ENCODE measurements around the gene PITRM1. TPM values are rescaled to one million over a fixed set of nuclear protein-coding genes. Genes with fewer than 3 reads are reported as not detected.

PITRM1 gene
- total and polyA plus RNA-seq, 8 donors = 68.1 to 85.6 (median 71.8) TPM

DNA sequence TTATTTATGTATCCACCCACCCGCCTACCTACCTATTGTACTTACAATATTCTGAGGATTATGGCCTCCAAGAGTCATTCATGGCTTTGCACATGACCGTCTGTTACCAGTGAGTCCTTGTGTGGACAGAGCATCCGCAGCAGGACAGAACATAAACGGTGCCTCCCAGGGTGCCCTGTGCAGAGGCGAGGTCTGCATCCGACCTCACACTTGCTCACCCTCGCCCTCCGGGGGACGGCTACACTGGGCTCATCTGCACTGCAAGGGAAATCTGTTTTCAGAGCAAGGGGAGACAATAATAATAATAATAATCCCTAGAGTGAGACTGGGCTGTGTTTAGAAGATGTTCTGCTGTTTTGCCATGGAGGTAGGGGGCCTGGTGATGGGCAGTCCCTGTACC, 75.4 kb downstream of the PITRM1 start:
- intact Hi-C loops (cut with DNase I) = no loop called here
- TF ChIP-seq, protein P1, sequence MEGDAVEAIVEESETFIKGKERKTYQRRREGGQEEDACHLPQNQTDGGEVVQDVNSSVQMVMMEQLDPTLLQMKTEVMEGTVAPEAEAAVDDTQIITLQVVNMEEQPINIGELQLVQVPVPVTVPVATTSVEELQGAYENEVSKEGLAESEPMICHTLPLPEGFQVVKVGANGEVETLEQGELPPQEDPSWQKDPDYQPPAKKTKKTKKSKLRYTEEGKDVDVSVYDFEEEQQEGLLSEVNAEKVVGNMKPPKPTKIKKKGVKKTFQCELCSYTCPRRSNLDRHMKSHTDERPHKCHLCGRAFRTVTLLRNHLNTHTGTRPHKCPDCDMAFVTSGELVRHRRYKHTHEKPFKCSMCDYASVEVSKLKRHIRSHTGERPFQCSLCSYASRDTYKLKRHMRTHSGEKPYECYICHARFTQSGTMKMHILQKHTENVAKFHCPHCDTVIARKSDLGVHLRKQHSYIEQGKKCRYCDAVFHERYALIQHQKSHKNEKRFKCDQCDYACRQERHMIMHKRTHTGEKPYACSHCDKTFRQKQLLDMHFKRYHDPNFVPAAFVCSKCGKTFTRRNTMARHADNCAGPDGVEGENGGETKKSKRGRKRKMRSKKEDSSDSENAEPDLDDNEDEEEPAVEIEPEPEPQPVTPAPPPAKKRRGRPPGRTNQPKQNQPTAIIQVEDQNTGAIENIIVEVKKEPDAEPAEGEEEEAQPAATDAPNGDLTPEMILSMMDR (IDR thresholded peaks at IDR 0.05) = no peak
- Histone ChIP-seq H3K36me3 (peaks cover 0 to 17% of the 10 kb centered on the region in 2 donors), H3K9me3 (no peaks in the 10 kb centered on the region), H3K27ac (no peak overlapping the region), H3K4me3 (no peak overlapping the region), H3K27me3 (no peaks in the 10 kb centered on the region), H3K4me1 (peaks cover 13 to 51% of the 10 kb centered on the region in 2 donors)
- ATAC-seq (no peak), DNase-seq (no peak)

DNA sequence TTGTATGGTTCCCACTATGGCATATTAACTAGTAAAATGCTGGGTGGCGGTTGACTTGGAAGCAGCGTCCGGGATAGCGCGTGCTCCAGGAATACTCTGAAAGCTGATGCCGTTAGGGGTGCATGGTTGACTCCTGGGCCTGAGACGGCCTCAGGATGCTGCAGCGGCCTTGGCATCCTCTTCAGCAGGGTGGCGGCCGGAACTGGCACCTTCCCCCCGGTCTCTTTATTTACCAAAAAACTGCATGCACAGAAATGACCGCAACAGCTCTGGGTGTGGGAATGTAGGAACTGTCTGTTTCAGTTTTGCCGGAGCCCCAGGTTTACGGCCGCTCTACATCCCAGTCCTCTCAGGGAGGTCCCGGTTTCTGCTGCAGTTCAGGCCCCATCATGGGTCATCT, 76.4 kb downstream of the PITRM1 start:
- peak overlapping the region; percentile 76 to 78 for H3K27ac ChIP-seq
- intact Hi-C loops (cut with DNase I) = no loop called here
- TF ChIP-seq, protein P1 (IDR thresholded peaks at IDR 0.05) = no peak

DNA sequence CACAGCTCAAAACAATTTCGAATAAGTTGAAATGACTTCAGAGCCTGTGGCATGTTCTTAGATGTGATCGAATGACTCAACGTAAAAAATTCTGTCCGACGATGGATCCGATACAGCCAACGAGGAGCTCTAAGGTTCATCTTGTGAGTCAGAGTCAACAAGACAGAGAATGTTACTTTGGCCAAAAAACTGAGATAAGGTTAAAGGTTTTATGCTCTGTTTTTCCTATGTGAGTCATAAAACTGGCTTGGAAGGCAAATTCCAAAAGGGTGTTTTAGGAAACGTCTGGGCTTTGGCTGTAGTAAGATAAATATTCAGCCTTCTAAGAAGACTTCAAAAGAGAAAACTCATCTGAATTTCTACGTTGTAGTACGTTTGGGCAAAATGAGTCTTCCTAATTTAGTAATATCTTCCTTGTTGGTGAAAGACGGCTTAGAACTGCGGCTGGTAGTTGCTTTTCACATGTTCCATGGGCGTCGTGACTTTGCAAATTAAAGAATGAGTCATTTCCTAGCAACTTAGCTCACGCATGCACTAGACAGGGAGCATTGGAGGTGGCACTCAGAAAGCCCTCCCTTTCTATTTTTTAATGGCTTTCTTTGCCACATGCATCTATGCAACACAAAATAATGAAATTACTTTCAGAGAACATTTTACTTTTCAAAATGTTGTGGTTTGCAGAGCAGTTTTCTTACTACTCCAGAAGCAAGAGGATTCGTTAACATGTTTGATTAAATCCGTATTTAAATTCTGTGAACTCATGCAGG, 77.0 kb downstream of the PITRM1 start:
- DNase-seq (peak in 2 of 4 donors; percentile 48 to 56), ATAC-seq (peak; percentile 49)
- Histone ChIP-seq H3K27ac (peak overlapping the region; percentile 76 to 78), H3K4me3 (peak overlapping the region in 1 of 2 donors; percentile 16), H3K9me3 (no peaks in the 10 kb centered on the region), H3K36me3 (peaks cover 0 to 4% of the 10 kb centered on the region in 2 donors), H3K4me1 (peaks cover 18 to 66% of the 10 kb centered on the region in 2 donors), H3K27me3 (no peaks in the 10 kb centered on the region)
- intact Hi-C loops (cut with DNase I) = no loop called here
- TF ChIP-seq, protein P1 (IDR thresholded peaks at IDR 0.05) = no peak

More for the DNA sequence above, 76.4 kb downstream of the PITRM1 start:
- H3K4me1 ChIP-seq = peaks cover 18 to 61% of the 10 kb centered on the region in 2 donors
- peak overlapping the region in 1 of 2 donors; percentile 16 for H3K4me3 ChIP-seq
- no peaks in the 10 kb centered on the region for H3K9me3 ChIP-seq
- no peak for ATAC-seq
- H3K36me3 ChIP-seq = peaks cover 0 to 10% of the 10 kb centered on the region in 2 donors
- DNase-seq = no peak
- H3K27me3 ChIP-seq = no peaks in the 10 kb centered on the region

DNA sequence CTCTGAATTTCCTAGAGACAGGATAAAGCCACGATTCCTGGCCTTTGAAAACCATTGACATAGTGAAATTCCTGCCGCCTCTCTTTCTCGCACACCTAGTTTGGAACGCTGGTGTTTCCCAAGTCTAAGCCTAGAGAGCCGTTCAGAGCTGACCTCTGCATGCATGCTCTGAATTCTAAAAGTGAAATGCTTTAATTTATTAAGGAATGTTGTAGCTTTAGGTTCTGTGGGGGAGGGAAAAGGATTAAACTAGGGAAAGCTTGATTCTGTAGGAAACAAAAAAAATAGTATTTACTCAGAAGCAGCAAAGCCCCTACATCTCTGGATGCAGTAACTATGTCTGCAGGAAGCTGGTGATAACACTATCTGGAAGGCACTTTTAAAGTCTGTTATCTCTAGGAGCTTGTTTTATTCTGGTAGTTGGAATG, 78.0 kb downstream of the PITRM1 start:
- H3K27ac ChIP-seq = peak overlapping the region; percentile 76 to 78
- no peak for DNase-seq

DNA sequence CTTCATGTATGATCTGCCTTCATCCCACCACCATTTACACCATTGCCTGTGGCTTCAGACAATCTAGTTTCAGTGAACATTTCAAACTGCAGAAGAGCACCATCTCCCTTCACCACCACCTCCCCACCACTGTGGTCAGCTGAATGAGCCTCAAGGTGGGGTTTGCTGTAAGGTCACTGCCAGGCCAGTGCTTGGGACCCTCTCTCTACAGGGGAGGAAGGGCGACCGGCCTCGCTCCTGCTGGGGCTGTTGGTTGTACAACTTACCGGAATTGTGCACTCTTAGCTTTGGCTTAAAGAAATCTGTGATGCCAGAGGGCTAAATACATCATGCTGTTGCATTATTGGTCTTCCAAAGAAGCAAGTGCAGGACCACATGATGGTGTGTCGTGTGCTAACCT, 78.6 kb downstream of the PITRM1 start:
- Histone ChIP-seq H3K4me1 (peaks cover 16 to 61% of the 10 kb centered on the region in 2 donors), H3K27ac (no peak overlapping the region), H3K36me3 (no peaks in the 10 kb centered on the region), H3K9me3 (no peaks in the 10 kb centered on the region), H3K4me3 (no peak overlapping the region), H3K27me3 (no peaks in the 10 kb centered on the region)
- no peak for DNase-seq
- TF ChIP-seq, protein P1 (IDR thresholded peaks at IDR 0.05) = no peak
- intact Hi-C loops (cut with DNase I) = no loop called here
- ATAC-seq = no peak

More for the DNA sequence above, 78.0 kb downstream of the PITRM1 start:
- no peak overlapping the region for H3K4me3 ChIP-seq
- peaks cover 18 to 67% of the 10 kb centered on the region in 2 donors for H3K4me1 ChIP-seq
- no peaks in the 10 kb centered on the region for H3K27me3 ChIP-seq
- ATAC-seq = no peak
- TF ChIP-seq, protein P1 (IDR thresholded peaks at IDR 0.05) = no peak
- no peaks in the 10 kb centered on the region for H3K36me3 ChIP-seq
- intact Hi-C loops (cut with DNase I) = no loop called here
- no peaks in the 10 kb centered on the region for H3K9me3 ChIP-seq

Data from left lung (tissue), 10 donors.